BLaER1 (cell line): Measurements from ENCODE around the gene EPHX1.

Source experiments
- H3K27ac ChIP-seq: shearing (Covaris generic); formaldehyde crosslinking; 2 replicates; pipeline ENCODE4 v1.8.1; 2022
- H3K27me3 ChIP-seq: shearing (Covaris generic); formaldehyde crosslinking; 2 replicates; pipeline ENCODE4 v1.8.1; 2022
- H3K36me3 ChIP-seq: shearing (Covaris generic); formaldehyde crosslinking; 2 replicates; pipeline ENCODE4 v1.8.1; 2022
- H3K4me1 ChIP-seq: shearing (Covaris generic); formaldehyde crosslinking; 2 replicates; pipeline ENCODE4 v1.8.1; 2022
- H3K4me2 ChIP-seq: shearing (Covaris generic); formaldehyde crosslinking; 2 replicates; pipeline ENCODE4 v1.8.1; 2022
- H3K4me3 ChIP-seq: shearing (Covaris generic); formaldehyde crosslinking; 2 replicates; pipeline ENCODE4 v1.8.1; 2022
- H3K9ac ChIP-seq: shearing (Covaris generic); formaldehyde crosslinking; 2 replicates; pipeline ENCODE4 v1.8.1; 2022
- H3K9me3 ChIP-seq: shearing (Covaris generic); formaldehyde crosslinking; 2 replicates; pipeline ENCODE4 v1.8.1; 2022
- H4K20me1 ChIP-seq: shearing (Covaris generic); formaldehyde crosslinking; 2 replicates; pipeline ENCODE4 v1.8.1; 2022
- Cebpa-rat ChIP-seq: shearing (Covaris generic); IDR thresholded peaks from 2 replicates; pipeline ENCODE4 v1.8.1; 2022

EPHX1 gene

DNA sequence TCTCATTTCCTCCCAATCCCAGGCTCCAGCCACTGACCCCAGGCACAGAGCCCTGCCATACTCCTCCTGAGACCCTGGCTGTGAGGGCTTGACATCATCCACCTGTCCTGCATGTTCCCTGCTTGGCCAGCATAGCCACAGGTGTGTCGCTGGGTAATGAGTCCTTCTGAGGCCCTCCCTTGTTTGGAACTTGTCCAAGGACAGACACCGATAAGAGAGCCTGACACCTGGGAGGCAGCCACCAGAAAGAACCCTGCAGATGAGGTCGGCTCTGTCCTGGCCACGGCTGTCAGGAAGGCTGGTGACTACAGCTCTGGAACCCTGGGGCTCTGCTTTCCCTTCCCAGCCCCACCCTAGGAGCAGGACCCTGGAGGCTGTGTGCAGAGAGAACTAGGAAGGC, 37.7 kb downstream of the EPHX1 start:
- no peaks in the 10 kb centered on the region for H3K27me3 ChIP-seq
- H3K27ac ChIP-seq, result peak overlapping the region; percentile 76
- no peak overlapping the region for H3K4me3 ChIP-seq
- H4K20me1 ChIP-seq, result no peaks in the 10 kb centered on the region
- H3K36me3 ChIP-seq, result peaks cover 61% of the 10 kb centered on the region
- no peak for TF ChIP-seq Cebpa-rat
- H3K9ac ChIP-seq, result peak overlapping the region; percentile 44
- peaks cover 10% of the 10 kb centered on the region for H3K9me3 ChIP-seq
- H3K4me2 ChIP-seq, result peak overlapping the region; percentile 90
- peaks cover 71% of the 10 kb centered on the region for H3K4me1 ChIP-seq

GRCh38 chr1:225848030-225848955, 38.4 kb downstream of the EPHX1 start:
- Histone ChIP-seq H3K36me3 (peaks cover 66% of the 10 kb centered on the region), H3K4me2 (peak overlapping the region; percentile 90), H3K9me3 (peaks cover 10% of the 10 kb centered on the region), H3K27ac (peak overlapping the region; percentile 76), H3K4me3 (peak overlapping the region; percentile 41; the same call in 1 of the 2 replicates), H3K9ac (peak overlapping the region; percentile 44), H4K20me1 (no peaks in the 10 kb centered on the region), H3K27me3 (no peaks in the 10 kb centered on the region), H3K4me1 (peaks cover 73% of the 10 kb centered on the region)
- TF ChIP-seq Cebpa-rat, result no peak

- Histone ChIP-seq H3K36me3 (peaks cover 70% of the 10 kb centered on the region), H3K27ac (peak overlapping the region; percentile 76; the same call in 1 of the 2 replicates), H3K9ac (no peak overlapping the region), H4K20me1 (no peaks in the 10 kb centered on the region), H3K4me2 (peak overlapping the region; percentile 90), H3K4me3 (no peak overlapping the region), H3K9me3 (peaks cover 10% of the 10 kb centered on the region), H3K4me1 (peaks cover 89% of the 10 kb centered on the region), H3K27me3 (no peaks in the 10 kb centered on the region)
- TF ChIP-seq Cebpa-rat, result no peak
These were observed 40.0 kb downstream of the EPHX1 start for GRCh38 chr1:225849925-225850324.

DNA sequence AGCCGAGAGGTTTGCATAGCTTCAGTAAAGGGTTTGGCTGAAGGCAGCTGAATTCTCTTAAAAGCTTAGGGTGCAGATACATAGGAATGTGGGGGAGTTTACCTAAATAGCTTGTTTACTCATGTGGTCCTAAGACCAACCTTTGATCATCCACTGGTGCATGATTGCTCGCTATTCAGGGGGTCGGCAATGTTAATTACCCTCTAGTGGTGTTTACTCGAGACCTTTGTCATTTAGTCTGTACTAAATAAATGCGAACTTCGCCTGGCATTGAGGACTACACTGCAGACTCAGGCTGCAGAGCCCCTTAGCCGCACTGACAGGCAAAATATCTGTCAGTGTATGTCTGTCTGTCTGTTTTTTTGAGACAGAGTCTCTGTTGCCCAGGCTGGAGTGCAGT, 40.4 kb downstream of the EPHX1 start:
- H3K27me3 ChIP-seq, result no peaks in the 10 kb centered on the region
- H3K9ac ChIP-seq, result no peak overlapping the region
- H4K20me1 ChIP-seq, result no peaks in the 10 kb centered on the region
- no peak for TF ChIP-seq Cebpa-rat
- peaks cover 68% of the 10 kb centered on the region for H3K36me3 ChIP-seq
- H3K9me3 ChIP-seq, result peaks cover 10% of the 10 kb centered on the region
- H3K4me2 ChIP-seq, result peak overlapping the region; percentile 90; the same call in 1 of the 2 replicates
- 0 out of 2 replicates have a peak overlapping the region, but pooled peaks have one; percentile 76 for H3K27ac ChIP-seq
- peaks cover 94% of the 10 kb centered on the region for H3K4me1 ChIP-seq
- H3K4me3 ChIP-seq, result no peak overlapping the region

- H3K27ac ChIP-seq, result peak overlapping the region; percentile 68
- H3K9me3 ChIP-seq, result peaks cover 10% of the 10 kb centered on the region
- H3K27me3 ChIP-seq, result no peaks in the 10 kb centered on the region
- H3K4me1 ChIP-seq, result peaks cover 100% of the 10 kb centered on the region
- peak overlapping the region; percentile 85 for H3K4me2 ChIP-seq
- H3K36me3 ChIP-seq, result peaks cover 58% of the 10 kb centered on the region
- no peaks in the 10 kb centered on the region for H4K20me1 ChIP-seq
- H3K9ac ChIP-seq, result peak overlapping the region; percentile 13; the same call in 1 of the 2 replicates
- no peak for TF ChIP-seq Cebpa-rat
- 0 out of 2 replicates have a peak overlapping the region, but pooled peaks have one; percentile 16 for H3K4me3 ChIP-seq
These were observed 41.9 kb downstream of the EPHX1 start for GRCh38 chr1:225851805-225852204.

GRCh38 chr1:225852413-225853124, 42.6 kb downstream of the EPHX1 start:
- Histone ChIP-seq H3K9ac (peak overlapping the region; percentile 13; the same call in 1 of the 2 replicates), H4K20me1 (no peaks in the 10 kb centered on the region), H3K9me3 (peaks cover 10% of the 10 kb centered on the region), H3K4me3 (0 out of 2 replicates have a peak overlapping the region, but pooled peaks have one; percentile 16), H3K27ac (peak overlapping the region; percentile 68), H3K27me3 (no peaks in the 10 kb centered on the region), H3K36me3 (peaks cover 60% of the 10 kb centered on the region), H3K4me2 (peak overlapping the region; percentile 85), H3K4me1 (peaks cover 100% of the 10 kb centered on the region)
- TF ChIP-seq Cebpa-rat, result no peak

- TF ChIP-seq Cebpa-rat, result no peak
- H3K4me3 ChIP-seq, result no peak overlapping the region
- peak overlapping the region; percentile 85 for H3K4me2 ChIP-seq
- 0 out of 2 replicates have a peak overlapping the region, but pooled peaks have one; percentile 14 for H3K27ac ChIP-seq
- H3K9ac ChIP-seq, result no peak overlapping the region
- H3K9me3 ChIP-seq, result peaks cover 10% of the 10 kb centered on the region
- H3K27me3 ChIP-seq, result no peaks in the 10 kb centered on the region
- H4K20me1 ChIP-seq, result no peaks in the 10 kb centered on the region
- peaks cover 66% of the 10 kb centered on the region for H3K36me3 ChIP-seq
- H3K4me1 ChIP-seq, result peaks cover 97% of the 10 kb centered on the region
These were observed 43.5 kb downstream of the EPHX1 start for GRCh38 chr1:225853441-225853840.

DNA sequence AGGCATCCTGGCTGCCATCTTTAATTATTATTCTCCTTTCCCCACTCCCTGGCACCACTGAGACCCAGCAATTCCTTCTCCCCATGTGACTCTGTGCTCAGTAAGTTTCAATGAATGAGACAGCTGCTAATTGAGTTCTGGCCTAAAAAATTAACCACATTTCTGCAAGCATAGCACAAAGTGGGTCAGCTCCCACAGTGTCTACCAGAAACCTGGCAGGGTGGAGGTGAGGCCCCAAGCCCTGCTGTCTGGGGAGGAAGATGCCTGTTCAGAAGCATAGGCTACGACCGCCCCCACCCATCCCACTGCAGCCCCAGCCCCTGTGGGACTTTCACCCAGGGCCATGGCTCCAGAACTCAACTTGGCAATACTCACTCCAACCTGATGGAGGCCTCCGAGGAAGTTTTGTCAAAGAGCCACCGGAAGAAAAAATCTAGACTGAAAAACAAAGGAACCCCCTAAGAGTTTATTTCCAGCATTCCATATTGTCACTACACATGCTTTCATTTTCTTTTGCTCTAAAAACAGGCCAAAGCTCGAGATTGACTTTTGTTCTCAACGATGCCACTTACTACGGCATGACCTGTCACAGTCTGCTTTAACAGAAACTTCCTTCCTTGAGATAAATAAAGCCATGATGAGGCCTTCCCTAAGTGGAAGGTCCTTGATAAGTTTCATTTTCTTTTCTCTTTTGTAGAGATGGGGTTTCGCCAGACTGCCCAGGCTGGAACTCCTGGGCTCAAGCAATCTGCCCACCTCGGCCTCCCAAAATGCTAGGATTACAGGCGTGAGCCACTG, 45.8 kb downstream of the EPHX1 start:
- H3K9me3 ChIP-seq, result peaks cover 5% of the 10 kb centered on the region
- H3K4me1 ChIP-seq, result peaks cover 74% of the 10 kb centered on the region
- peak overlapping the region; percentile 52 for H3K4me3 ChIP-seq
- no peaks in the 10 kb centered on the region for H4K20me1 ChIP-seq
- peak overlapping the region; percentile 72 for H3K9ac ChIP-seq
- H3K36me3 ChIP-seq, result peaks cover 72% of the 10 kb centered on the region
- peak overlapping the region; percentile 89 for H3K4me2 ChIP-seq
- peak overlapping the region; percentile 85 for H3K27ac ChIP-seq
- no peak for TF ChIP-seq Cebpa-rat
- H3K27me3 ChIP-seq, result no peaks in the 10 kb centered on the region

DNA sequence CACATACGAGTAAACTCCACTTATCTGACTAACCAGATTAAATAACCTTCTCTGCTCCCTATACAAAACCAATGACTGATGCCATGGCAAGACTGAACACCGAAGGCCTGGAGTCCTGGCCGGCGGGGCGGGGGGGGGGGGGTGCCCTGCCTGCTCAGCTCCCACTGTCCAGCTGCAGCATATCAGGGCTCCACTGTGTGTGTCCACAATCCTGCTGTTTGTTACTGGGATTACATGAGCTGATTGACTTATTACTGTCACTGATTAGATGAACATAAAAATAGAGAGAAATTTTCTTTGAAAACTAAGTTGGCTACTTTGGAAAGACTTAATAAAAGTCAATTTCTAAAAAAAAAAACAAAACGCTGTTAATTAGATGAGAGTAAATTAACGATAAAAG, 47.3 kb downstream of the EPHX1 start:
- Histone ChIP-seq H4K20me1 (no peaks in the 10 kb centered on the region), H3K27me3 (no peaks in the 10 kb centered on the region), H3K4me3 (0 out of 2 replicates have a peak overlapping the region, but pooled peaks have one; percentile 52), H3K27ac (peak overlapping the region; percentile 85), H3K9me3 (no peaks in the 10 kb centered on the region), H3K4me1 (peaks cover 69% of the 10 kb centered on the region), H3K4me2 (peak overlapping the region; percentile 89), H3K9ac (0 out of 2 replicates have a peak overlapping the region, but pooled peaks have one; percentile 72), H3K36me3 (peaks cover 81% of the 10 kb centered on the region)
- TF ChIP-seq Cebpa-rat, result no peak
